GM19463 (cell line): ENCODE measurements around the gene C3.
A peak's percentile ranks its signal among the peaks of the same experiment; 100 is the strongest.
"Not testable (repeated sequence)": the region's sequence is repeated elsewhere in the genome, so short reads cannot be mapped to it uniquely, and the experiment has no call there.

Experiments used
- ATAC-seq: cut with Tn5 transposase; IDR thresholded peaks from one replicate; pipeline ENCODE4 v1.9.1; 2021; ENCODE audit warnings: mild to moderate bottlenecking, moderate library complexity; ENCODE audit not compliant: unreplicated experiment

C3 gene

DNA sequence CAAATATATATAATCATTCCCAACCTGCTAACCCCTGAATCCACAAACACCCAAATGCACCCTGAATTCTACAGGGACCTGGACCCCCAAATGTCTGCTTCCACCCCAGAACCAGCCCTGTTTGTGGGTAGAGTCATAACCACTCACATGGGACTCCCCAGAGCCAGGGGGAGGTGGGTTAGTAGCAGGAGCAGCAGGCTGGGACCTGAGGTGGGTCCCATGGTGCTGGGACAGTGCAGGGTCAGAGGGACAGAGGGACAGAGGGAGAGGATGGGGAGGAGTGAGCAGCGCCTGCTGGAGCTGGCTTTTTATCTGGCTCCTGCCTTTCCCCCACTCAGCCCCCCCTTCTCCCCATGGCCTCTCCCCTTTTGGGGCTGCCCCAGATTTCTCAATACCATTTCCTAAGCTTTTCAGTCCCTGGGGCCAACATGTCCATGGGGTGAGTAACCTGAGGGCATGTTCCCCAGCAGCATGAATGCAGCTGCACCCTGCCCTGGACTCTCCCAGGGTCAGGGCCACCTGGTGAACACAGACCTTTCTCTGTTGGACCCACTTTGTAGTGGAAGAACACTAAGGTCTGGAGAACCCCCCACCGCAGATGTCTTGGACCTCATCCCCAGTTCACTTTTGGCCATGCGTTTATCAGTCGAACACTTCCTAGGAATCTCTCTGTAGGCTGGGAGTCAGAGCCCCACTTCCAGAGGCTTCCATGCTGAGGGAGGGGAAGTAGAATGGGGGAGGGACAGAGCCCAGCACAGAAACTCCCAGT lies at the start of gene C3:
Gene C3, minus strand, starts transcription at position 282 of the 769 bp plus-strand sequence. Its CDS starts 61 bp downstream, at position 221.
- no peak for ATAC-seq

DNA sequence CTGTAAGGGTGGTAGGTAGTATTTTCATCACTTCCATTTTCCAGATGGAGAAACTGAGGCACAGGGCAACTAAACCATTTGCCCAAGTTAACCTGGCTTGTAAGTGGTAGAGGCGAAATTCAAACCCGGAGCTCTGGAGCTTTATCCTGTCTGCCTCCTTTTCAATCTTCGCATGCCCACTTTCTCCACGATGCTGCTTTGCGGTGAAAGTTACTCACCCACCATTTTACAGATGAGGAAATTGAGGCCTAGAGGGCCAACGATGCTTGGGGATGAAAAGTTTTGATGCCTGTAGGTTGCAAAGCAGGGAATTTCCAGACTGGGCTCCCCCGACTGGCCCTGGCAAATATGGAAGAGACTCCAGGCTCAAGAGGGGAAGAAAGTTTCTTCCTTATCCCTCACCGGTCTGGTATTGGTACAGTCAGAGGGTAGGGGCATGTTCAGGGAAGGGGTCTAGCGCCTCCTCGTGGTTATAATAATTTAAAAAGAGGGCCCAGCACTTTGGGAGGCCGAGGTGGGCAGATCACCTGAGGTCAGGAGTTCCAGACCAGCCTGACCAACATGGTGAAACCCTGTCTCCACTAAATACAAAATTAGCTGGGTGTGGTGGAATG lies 48.7 kb upstream of the C3 start:
- ATAC-seq, result no peak

DNA sequence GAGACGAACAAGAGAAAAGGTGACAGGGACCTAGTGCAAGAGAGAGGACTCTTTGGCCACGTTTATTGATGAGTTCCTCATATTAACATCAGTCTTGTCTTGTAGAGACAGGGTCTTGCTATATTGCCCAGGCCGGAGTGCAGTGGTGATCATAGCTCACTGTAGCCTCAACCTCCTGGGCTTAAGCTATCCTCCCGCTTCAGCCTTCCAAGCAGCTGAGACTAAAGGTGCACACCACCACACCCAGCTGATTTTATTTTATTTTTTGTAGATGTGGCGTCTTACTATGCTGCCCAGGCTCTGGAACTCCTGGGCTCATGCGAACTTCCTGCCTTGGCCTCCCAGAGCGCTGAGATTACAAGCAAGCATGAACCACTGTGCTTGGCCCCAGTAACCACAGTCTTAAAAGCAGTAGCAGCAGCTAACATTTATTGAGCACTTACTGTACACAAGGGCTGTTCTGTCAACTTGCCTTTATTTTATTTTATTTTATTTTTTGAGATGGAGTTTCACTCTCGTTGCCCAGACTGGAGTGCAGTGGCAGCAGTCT lies 47.9 kb upstream of the C3 start:
- no peak for ATAC-seq

GRCh38 chr19:6767357-6768235 lies 47.1 kb upstream of the C3 start, which contains the start of gene SH2D3A:
SH2D3A (minus strand) TSS chr19:6767435; CDS start chr19:6763748, 3,687 bp downstream.
- peak; percentile 60 for ATAC-seq

- no peak for ATAC-seq
These were observed 46.6 kb upstream of the C3 start for GRCh38 chr19:6767081-6767356.

DNA sequence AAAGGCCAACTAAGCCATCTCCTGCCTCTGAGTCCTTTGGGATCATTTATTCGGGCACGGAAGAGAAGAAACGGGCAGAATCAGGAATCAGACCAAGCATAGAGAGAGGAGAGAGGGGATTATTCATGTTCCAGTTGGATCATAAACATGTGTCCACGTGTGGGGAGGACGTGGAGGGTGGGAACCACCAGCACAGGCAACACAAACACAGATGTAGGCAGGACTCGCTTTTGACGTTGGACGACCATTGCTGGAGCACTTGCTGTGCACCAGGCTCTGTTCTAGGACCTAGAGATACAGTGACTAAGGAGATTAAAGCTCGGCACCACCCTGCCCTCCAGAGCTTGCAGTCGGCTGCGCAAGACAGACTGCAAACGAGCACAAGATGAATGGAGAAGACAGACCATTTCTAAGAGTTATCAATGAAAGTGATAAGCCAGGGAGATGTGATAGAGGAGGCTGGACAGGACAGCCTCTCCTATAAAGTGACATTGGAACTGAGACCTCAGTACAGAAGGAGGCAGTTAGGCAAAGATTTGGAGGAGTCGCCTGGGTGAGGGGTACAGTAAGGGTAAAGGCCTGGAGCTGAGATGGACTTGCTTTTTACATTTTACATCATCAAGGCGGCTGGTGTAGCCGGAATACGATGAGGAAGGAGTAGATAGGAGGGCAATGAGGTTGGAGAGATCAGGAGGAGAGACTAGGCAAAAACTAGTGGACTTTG lies 46.1 kb upstream of the C3 start:
- no peak for ATAC-seq

DNA sequence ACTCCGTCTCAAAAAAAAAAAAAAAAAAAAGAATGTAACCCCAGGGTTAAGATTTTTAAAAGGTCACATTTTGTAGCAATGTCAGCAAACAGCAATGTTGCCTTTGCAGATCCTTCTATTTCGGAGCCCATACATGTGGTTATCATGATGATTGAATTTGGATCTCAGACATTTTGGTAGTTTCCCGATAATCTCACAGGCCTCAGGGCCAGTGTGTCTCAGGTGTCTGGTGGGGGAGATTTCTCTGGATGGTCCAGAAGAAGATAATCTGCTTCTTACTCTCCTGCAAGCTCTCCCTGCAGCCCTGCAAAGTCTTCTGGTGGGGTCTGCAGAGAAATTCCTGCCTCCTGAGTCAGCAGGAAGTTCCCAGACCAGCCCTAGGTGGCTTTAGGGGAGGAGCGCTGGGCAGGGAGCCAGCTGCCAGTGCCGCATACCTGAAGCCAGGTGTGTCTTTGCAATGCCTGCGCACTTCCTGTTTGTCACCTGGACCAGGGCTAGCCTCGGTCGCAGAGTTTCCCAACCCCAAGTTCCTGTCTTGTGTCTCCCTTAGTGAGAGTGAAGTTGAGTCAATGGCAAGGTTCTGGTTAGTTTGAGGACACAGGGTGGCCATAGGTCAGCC lies 45.4 kb upstream of the C3 start:
- no peak for ATAC-seq

GRCh38 chr19:6762253-6762797 lies 41.9 kb upstream of the C3 start:
- ATAC-seq, result not testable (repeated sequence)

- ATAC-seq, result no peak
These were observed 40.7 kb upstream of the C3 start for GRCh38 chr19:6761053-6761676.

- ATAC-seq, result no peak
These were observed 40.2 kb upstream of the C3 start for GRCh38 chr19:6760606-6761005.

- ATAC-seq, result no peak
These were observed 34.4 kb upstream of the C3 start for GRCh38 chr19:6754653-6755463.

DNA sequence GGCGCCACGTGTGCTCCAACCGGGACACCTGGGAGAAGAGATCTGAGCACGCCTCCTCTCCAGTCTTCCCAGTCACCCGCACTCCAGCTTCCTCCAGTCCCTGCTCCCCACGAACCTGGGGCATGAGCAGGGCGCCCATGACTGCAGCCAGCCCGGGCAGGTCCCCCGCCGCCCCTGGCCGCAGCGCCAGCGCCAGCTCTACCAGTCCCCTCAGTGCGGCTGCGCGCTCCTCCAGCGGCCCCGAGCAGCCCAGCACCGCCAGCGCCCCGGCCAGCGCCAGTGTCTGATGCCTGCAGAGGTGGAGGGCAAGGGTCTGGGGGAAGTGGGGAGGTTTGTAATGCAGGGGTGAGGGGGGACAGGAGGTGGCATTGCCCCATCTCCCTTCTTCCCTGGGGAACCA lies 33.7 kb upstream of the C3 start:
- ATAC-seq, result no peak

- peak; percentile 87 for ATAC-seq
These were observed 33.0 kb upstream of the C3 start for GRCh38 chr19:6753178-6754031.

DNA sequence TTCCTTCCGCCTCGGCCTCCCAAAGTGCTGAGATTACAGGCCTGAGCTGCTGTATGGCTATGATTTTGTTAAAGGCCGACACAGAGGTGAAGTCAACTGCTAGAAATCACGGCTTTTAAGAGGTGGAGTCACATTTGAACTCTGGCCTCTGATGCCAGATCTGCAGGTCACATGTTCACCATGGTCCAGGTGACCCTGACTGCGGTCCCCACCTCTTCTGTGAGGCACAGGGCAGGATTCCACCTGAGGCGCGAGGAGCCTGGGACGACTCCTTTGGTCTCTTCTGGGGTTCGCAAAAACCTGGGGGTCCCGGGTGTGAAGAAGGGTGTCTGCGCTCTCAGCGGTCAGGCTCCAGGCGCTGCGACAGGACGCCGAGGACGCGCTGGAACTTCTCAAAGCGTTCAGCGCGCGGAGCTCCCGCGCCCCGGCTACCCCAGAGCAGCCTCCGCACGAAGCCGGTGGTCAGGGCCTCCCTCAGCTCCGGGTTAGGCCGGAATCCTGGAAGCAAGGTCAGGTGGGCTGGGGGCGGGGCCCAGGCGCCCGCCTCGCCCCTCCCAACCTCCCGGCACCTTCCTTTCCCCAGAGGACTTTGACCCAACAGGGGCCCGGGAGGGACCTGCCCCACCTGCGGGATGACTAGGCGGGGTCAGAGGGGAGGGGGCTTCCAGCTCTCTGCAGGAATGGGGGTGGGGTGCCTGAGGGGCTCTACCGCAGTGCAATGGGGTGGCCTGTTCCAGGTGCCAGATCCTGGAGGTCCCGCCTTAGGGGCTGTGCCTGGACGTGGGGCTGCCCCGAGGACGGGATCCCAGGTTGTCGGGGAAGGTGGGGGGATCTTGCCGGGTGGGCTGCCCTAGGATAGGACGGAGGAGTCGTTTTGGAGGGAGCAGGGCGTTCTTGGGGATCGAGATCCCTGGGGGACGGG lies 32.1 kb upstream of the C3 start:
- ATAC-seq, result no peak

GRCh38 chr19:6751189-6751588 lies 30.7 kb upstream of the C3 start:
- ATAC-seq, result no peak

DNA sequence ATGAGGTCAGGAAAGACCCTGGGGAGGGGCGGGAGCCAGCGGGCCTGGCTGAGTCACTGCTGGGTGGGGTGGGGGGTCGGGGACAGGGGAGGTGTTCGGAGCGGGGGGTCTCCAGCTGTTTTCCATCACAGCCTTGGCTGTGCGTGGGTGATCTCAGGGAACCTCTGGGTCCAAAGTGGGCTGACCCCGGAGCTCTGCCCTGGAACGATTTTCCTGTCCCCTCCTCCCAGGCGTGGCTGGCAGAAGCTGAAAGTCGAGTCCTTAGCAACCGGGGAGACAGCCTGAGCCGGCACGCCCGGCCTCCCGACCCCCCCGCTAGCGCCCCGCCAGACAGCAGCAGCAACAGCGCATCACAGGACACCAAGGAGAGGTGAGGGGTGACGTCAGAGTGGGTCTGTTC lies 29.6 kb upstream of the C3 start:
- ATAC-seq, result no peak

DNA sequence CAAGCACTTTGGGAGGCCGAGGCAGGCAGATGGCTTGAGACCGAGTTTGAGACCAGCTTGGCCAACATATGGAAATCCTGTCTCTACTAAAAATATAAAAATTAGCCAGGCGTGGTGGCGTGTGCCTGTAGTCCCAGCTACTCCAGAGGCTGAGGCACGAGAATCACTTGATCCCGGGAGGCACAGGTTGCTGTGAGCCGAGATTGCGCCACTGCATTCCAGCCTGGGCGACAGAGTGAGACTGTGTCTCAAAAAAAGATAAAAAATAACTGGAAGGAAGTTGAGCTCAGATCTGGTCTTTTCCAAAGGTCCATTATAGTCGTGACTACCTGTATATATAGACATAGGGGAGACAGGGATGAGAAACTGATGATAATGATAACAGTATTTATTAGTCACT lies 28.1 kb upstream of the C3 start:
- ATAC-seq, result not testable (repeated sequence)
